GM13976 (cell line): ENCODE data around the gene SRSF1.
"Not testable (repeated sequence)": the region's sequence is repeated elsewhere in the genome, so short reads cannot be mapped to it uniquely, and the experiment has no call there.

Source experiments
- DNase-seq: peaks from one replicate; pipeline ENCODE4 v3.0.0; 2012; ENCODE audit warnings: low spot score
- in situ Hi-C: fragments of 300-500 bp; cut with MboI; formaldehyde crosslinking; loops from one replicate; pipeline ENCODE4 v1.12.0; 2022; ENCODE audit warnings: low sequenced_read_pairs, mixed read lengths, inconsistent platforms; ENCODE audit not compliant: unreplicated experiment
- TF ChIP-seq, protein P1 (sequence below): IDR thresholded peaks from 2 replicates; pipeline ENCODE4 v1.5.1; 2012; ENCODE audit warnings: borderline replicate concordance, mild to moderate bottlenecking; ENCODE audit not compliant: insufficient read depth; ENCODE audit errors: extremely low read depth, missing control alignments, control extremely low read depth

The SRSF1 gene

GRCh38 chr17:58050966-58051365 lies 43.9 kb upstream of the SRSF1 start:
- no peak for DNase-seq
- in situ Hi-C loops, result no loop called here
- TF ChIP-seq, protein P1, sequence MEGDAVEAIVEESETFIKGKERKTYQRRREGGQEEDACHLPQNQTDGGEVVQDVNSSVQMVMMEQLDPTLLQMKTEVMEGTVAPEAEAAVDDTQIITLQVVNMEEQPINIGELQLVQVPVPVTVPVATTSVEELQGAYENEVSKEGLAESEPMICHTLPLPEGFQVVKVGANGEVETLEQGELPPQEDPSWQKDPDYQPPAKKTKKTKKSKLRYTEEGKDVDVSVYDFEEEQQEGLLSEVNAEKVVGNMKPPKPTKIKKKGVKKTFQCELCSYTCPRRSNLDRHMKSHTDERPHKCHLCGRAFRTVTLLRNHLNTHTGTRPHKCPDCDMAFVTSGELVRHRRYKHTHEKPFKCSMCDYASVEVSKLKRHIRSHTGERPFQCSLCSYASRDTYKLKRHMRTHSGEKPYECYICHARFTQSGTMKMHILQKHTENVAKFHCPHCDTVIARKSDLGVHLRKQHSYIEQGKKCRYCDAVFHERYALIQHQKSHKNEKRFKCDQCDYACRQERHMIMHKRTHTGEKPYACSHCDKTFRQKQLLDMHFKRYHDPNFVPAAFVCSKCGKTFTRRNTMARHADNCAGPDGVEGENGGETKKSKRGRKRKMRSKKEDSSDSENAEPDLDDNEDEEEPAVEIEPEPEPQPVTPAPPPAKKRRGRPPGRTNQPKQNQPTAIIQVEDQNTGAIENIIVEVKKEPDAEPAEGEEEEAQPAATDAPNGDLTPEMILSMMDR, result no peak

- in situ Hi-C loops, result no loop called here
- no peak for DNase-seq
- TF ChIP-seq, protein P1, result no peak
Measured at GRCh38 chr17:58049533-58049932, 42.5 kb upstream of the SRSF1 start.

DNA sequence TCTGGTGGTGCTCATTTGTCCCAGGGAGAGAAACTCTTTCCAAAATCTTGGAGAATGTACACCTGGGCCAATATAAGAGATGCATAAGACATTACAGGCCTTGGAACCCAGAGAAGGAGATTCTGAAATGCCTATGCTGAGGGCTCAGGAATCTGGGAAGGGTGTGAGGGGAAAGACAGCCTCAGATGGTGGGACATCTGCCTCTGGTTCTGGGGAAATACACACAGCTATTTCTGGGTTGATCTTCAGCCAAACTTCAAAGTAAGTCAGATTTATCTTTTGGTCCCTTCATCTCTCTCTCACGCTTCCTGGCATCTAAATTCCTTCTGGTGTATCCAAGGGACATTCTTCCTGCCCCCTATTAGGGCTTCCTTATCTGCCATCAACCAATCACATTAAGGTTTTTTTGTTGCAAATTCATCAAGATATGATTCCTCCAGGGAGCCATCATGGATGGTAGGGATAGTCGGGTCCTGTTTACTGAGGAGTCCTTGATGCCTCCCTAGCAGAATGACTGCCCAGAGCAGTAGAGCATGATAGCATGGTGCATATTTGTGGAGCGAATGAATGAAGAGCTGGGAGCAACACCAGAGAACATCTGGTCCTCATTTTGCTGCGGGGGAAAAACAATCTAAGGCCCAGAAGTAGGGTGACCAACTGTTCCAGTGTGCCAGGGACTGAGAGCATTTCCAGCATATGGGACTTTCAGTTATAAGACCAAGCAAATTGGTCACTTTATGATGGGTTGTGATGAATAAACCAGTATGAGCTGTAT lies 40.5 kb upstream of the SRSF1 start:
- in situ Hi-C loops, result no loop called here
- DNase-seq, result no peak
- TF ChIP-seq, protein P1, result no peak

DNA sequence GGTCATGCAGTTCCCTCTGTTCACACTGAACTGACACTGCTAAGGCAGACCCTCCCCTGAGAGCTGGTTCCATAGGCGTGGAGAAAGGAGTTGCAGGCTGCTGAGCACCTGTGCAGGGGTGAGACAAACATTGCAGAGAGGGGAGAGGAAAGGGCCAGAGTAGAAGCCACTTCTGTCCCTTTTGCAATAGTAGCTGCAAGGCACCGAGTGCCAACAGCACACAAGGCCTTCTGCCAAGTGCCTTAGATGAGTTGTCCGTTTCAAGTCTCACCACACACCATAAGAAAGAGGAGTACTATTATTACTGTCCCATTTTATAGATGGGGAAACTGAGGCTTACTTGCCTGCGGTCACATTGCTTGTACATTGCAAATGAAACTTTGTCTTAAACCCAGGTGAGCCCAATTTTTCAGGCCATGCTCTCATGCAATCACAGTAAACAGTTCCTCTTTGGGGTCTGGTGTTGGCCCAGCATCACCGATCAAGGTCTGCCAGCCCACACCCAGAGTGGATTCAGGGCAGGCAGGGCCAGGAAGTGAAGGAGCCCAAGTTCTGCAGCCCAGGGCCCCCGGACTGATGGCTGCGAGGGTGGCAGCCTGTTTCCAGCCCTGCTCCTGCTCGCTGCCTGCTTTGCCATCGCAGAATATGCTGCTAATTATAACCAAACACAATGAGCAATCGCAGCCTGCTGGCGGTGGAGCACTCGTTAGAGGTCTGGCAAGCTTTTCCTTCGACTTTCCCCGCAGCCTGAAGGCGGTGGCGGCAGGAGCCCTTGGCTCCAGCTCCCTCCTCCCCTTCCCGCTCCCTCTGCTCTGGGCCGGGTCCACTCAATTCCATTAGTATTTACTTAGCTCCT lies 39.4 kb upstream of the SRSF1 start:
- DNase-seq, result no peak
- in situ Hi-C loops, result no loop called here
- TF ChIP-seq, protein P1, result no peak

DNA sequence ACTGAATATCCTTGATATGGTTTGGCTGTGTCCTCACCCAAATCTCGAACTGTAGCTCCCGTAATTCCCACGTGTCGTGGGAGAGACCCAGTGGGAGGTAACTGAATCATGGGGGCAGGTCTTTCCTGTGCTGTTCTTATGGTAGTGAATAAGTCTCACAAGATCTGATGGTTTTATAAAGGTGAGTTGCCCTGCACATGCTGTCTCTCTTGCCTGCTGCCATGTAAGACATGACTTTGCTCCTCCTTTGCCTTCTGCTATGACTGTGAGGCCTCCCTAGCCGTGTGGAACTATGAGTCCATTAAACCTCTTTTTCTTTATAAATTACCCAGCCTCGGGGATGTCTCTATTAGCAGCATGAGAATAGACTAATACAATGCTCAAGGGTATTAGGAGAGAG lies 37.2 kb upstream of the SRSF1 start:
- DNase-seq, in situ Hi-C loops: not testable (repeated sequence)

DNA sequence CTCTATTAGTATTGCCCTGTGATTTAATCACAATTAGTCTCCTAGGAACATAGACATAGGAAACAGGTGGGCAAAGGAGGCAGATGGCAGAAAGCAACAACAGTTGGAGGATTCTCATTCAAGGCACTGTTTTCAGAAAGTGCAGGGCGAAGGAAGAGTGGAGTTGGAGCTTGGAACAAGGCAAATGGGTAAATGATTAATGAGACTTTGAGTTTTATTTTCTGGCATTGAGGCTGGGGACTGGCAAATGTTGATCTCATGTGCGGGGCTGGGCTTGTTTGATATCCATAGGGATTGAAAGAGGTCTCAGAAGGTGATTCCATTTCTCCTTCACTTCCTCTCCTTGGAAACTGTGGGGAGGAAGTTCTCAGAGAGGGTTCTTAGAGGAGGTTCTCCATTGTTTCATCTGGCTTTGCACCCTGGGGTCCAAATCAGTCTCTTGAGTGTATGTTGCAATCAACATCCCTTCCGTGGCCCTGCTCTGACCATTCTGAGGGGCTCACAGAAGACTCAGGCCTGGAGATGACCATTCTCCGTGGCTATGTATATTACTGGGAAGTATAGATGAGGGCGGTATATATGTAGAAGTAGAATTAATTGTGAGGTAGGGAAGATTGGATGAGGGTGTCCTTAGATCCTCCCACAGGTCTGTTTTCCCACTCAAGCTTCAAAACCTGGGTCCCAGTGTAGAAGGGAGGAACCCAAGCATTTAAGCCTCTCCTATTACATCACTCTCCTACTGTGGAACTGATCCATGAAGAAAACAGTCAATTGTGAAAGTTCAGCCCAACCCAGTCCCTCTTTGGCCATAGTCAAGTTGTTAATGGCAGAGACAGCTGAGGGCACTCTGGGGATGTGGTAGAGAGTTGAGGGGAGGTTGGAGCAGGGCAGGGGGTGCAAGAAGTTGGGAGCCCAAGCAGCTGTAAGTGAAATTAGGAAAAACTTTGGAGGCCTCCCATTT lies 36.5 kb upstream of the SRSF1 start:
- in situ Hi-C loops, result no loop called here
- no peak for DNase-seq
- TF ChIP-seq, protein P1, result no peak
